D721Med (cell line): Measurements from ENCODE around the gene LMBRD2.

Source experiments
- DNase-seq: peaks from one replicate; pipeline ENCODE4 v3.0.0; 2011; ENCODE audit warnings: low spot score; ENCODE audit not compliant: insufficient read length
- FAIRE-seq: peaks from 2 replicates; lab custom pipeline; 2011; peaks lifted over from hg19 to GRCh38; lab: Jason Lieb, UNC
- CTCF ChIP-seq: IDR thresholded peaks from 2 replicates; pipeline ENCODE4 v1.5.1; 2012; ENCODE audit warnings: mild to moderate bottlenecking, control low read depth; ENCODE audit not compliant: insufficient read depth; ENCODE audit errors: missing control alignments

The LMBRD2 gene

GRCh38 chr5:36049949-36050348 lies 101.7 kb downstream of the LMBRD2 start:
- no peak for TF ChIP-seq CTCF
- DNase-seq (no peak), FAIRE-seq (no peak)
